GM11168 (cell line): ENCODE data around the gene RFC3.
"Not testable (repeated sequence)": the region's sequence is repeated elsewhere in the genome, so short reads cannot be mapped to it uniquely, and the experiment has no call there.

Source experiments
- in situ Hi-C: fragments of 300-500 bp; cut with MboI; formaldehyde crosslinking; loops from one replicate; pipeline ENCODE4 v1.12.0; 2022; ENCODE audit warnings: low sequenced_read_pairs; ENCODE audit not compliant: unreplicated experiment

Gene RFC3

DNA sequence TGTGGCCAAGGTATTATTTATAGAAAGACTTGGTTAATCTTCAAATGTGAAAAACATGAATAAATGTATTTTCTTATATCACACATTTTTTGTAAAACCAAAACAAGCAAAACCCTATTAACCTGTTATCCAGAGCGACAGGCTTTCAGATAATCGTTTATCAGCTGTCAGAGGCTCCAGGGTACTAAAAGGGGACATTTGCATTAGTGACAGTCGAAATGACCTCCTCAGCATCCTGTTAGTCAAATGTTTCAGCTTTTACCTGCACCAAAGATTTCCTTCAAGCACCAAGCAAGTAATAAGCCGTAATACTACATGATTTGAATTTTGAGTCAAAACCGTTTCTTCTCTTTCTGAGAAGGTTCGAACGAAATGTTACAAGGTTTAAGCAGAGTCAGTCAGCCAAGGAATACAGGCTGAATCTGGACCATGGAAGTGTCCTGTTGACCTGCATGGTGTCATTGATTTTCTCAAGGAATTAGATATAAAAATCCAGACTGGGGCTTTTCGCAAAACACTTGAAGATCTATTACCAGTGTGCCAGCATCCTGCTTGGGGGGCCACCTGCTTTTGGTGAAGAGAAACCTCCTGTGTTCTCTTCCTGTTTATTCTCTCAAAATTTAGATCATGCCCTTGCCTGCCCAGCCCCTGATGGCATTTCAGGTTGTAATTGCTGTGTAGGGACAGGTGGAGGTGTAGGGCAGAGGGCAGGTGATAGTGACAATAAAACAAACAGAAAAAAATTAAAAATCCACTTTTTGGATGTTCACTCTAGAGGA is 11.3 kb upstream of the RFC3 start:
- in situ Hi-C loops, result no loop called here

DNA sequence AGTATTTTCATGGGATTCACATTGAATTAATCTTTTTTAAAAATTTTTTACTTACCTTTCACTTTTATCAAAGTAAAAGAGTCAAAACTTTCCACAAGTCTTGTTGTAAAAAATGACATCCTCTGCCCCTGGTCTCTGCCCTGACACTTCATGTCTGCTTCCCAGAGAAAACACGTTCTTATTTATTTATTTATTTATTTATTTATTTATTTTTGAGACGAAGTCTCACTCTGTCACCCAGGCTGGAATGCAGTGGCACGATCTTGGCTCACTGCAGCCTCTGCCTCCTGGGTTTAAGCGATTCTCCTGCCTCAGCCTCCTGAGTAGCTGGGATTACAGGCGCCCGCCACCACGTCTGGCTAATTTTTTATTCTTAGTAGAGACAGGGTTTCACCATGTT is 5.1 kb upstream of the RFC3 start:
- in situ Hi-C loops, result not testable (repeated sequence)

DNA sequence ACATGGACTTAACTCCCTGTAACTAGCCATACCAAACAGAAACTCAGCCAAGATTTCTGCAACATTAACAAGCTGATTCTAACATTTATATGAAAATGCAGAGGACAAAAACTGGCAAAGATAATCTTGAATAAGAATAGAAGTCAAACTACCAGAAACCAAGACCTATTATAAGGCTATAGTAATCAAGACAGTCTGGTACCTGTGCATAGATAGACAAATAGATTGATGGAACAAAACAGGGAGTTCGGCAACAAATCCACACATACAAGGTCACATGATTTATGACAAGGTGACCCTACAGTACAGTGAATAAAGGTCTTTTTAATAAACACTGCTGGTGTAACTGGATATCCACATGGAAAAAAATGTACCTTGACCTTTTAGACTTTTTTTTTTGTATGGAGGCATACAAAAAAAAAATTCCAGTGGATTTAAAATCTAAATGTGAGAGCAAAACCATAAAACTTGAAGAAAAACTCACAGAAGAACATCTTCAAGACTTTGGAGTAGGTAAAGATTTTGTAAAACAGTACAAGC is 2.9 kb upstream of the RFC3 start:
- in situ Hi-C loops, result no loop called here

GRCh38 chr13:33816912-33817311 is 1.0 kb upstream of the RFC3 start:
- in situ Hi-C loops, result no loop called here

DNA sequence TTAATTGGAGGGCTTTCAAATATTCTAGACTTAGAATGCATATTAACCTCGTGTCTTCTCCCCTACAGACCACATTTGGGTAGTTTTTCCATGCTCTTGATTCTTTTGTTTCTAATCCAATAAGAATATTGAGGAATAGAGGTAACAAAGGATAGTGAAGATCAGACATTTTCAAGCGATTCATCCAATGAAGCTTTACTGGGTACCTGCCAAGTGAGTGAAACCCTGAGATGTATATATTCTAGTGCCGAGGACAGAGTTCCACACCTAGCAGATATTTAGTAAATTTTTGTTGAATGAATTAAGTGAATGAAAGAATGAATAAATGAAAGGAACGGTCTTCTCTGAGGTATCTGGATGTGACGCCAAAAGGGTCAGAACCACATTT is 442 bp upstream of the RFC3 start:
- in situ Hi-C loops, result no loop called here

- in situ Hi-C loops, result no loop called here
Observed at GRCh38 chr13:33825083-33825482, 7.1 kb downstream of the RFC3 start.

- in situ Hi-C loops, result no loop called here
Observed at GRCh38 chr13:33827139-33827538, 9.2 kb downstream of the RFC3 start.

DNA sequence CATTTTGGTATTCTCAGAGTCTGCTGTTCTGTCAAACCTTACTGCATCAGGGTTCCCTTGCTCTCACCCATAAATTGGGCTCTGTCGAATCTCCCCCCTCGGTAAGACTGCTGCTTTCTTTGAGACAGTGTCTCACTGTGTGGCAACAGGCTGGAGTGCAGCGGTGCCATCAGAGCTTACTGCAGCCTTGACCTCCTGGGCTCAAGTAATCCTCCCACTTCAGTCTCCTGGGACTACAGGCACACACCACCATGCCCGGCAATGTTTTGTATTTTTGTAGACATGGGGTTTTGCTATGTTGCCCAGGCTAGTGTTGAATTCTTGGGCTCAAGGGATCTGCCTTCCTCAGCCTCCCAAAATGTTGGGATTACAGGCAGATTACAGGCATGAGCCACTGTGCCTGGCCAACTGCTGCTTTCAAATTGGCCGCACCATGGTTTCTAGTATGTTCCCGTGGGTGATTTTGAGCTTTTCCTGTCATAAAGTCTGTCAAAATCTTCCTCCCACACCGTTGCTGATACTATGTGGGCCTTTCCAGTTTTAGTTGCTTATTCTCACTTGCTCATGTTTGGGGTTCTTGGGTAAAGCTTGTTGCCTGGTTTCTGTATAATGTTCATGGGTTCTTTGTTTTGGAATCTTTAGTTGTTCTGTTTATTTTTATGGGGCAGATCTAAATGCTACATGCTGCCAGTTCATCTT is 10.6 kb downstream of the RFC3 start:
- in situ Hi-C loops, result no loop called here

GRCh38 chr13:33832872-33833271 is 14.9 kb downstream of the RFC3 start:
- in situ Hi-C loops, result no loop called here

GRCh38 chr13:33838647-33839046 is 20.7 kb downstream of the RFC3 start:
- in situ Hi-C loops, result no loop called here

- in situ Hi-C loops, result no loop called here
Observed at GRCh38 chr13:33840402-33840801, 22.5 kb downstream of the RFC3 start.

DNA sequence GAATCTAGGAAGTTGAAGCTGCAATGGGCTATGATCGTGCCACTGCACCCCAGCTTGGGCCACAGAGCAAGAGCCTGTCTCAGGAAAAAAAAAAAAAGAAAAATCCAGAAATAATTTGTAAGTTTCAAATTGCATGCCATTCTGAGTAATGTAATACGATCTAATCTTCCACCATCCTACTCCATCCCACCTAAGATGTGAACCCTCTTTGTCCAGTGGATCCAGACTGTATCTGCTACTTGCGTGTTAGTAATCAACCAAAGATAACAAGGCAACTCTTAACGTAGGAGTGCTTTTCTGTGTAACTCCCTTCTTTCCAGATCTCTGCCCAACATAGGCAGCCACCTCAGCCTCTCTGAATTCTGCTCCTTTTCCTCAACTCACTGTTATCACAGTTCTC is 24.3 kb downstream of the RFC3 start:
- in situ Hi-C loops, result no loop called here

DNA sequence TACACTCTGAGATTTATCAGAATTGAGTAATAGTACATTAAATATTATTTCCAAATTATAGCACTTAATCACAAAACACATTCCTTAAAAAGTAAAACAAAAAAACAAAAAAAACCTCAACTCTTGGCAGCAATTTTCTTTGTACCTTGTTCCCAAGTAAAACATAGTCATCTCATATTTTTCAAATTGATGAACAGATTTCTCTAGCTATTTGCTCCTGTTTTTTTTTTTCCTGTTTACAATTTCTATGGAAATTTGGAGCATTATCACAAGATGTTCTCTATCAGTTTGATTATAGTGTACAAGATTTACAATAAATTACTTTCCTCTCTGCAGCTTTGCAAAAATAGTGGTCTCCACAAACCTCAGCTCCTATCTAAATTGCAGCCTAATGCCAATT is 25.0 kb downstream of the RFC3 start:
- in situ Hi-C loops, result no loop called here

- in situ Hi-C loops, result no loop called here
Observed at GRCh38 chr13:33845572-33846302, 27.8 kb downstream of the RFC3 start.

GRCh38 chr13:33846303-33847062 is 28.5 kb downstream of the RFC3 start:
- in situ Hi-C loops, result no loop called here

DNA sequence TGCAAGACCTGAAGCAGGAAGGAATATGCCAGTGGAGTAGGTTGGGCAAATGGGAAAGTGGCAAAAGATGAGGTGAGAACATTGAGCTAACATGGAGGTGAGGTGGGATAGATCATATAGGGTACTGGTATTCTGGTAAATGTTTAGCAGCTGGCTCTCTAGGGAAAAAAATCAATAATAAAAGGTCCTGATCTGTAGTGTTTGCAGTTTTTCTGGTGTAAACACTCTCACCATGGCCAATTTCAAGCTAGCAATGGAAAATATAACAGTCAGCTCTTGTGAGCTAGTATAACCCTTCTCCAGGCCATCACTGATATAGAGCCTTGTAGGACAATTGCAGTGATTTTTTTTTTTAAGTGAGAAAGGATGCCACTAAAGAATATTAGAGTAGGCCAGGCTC is 31.3 kb downstream of the RFC3 start:
- in situ Hi-C loops, result no loop called here

DNA sequence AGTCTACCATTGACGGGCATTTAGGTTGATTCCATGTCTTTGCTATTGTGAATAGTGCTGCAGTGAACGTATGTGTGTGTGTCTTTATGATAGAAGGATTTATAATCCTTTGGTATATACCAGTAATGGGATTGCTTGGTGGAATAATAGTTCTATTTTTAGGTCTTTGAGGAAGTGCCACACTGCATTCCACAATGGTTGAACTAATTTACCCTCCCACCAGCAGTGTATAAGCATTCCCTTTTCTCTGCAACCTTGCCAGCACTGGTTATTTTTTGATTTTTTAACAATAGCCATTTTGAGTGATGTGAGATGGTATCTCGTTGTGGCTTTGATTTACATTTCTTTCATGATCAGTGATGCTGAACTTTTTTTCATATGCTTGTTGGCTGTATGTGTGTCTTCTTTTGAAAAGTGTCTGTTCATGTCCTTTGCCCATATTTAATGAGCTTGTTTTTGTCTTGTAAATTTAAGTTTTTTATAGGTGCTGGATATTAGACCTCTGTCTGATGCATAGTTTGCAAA is 37.5 kb downstream of the RFC3 start:
- in situ Hi-C loops, result no loop called here

DNA sequence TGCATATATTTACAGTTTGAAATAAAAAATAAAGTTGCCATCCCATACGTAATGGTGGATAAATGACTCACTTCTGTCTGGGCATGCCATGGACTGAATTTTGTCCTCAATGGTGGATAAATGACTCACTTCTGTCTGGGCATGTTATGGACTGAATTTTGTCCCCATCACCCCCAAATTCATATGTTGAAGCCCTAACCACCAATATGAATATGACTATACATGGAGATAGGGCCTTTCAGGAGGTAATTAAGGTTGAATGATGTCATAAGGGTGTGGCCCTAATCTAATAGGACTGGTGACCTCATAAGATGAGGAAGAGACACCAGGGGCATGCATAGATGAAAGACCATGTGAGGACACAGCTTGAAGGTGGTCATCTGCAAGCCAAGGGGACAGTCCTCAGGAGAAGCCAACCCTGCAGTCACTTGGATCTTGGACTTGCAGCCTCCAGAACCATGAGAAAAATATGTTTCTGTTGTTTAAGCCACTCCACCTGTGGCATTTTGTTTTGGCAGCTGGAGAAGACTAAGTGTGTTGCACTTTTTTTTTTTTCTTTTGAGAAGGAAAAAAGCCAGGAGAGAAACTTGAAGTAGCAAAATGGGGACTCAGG is 41.8 kb downstream of the RFC3 start:
- in situ Hi-C loops, result no loop called here

DNA sequence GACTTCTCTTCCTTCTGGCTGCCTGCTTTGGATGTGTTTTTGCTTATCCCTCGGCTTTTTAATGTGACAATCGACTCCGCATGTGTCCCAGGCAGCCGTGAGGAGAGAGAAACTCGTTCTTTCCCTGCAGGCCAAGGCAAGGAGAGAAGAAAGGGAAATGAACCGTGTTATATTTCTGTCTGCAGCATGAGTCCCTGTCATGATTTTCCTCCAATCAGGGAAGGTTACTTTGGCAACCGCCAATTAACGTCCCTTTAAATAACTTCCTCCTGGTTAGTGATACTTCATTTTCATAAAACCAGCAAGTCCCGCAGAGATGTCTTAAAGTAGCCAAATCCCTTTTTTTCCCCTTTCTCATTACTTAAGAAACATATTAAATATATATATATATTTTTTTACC is 42.6 kb downstream of the RFC3 start:
- in situ Hi-C loops, result no loop called here

DNA sequence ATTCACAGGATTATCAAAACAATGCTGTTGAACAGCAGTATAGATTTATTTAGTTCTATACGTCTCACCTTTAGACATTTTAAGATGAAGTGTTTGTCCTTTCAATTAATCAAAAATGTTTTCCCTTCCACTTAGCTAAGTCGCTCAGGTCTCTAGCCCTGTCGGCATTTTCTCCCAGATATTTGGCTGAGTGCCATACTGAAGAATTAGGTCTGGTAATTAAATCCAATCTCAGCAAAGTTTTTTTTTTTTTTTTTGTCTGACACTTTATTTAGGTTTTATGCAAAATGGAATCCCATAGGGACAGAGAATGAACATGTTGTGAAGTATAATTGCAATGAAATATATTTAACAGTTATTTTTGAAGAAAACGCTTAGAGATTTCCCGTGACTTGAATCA is 44.1 kb downstream of the RFC3 start:
- in situ Hi-C loops, result no loop called here
